Testis (tissue), 3 donors: ENCODE results near the gene NOTCH1. TPM values are rescaled to one million over a fixed set of nuclear protein-coding genes. Genes with fewer than 3 reads are reported as not detected.

ENCODE experiments used
- DNase-seq: peaks from one replicate; pipeline ENCODE4 v3.0.0-alpha.2; 2019
- H3K27ac ChIP-seq, 2 donors: fragments of 200-600 bp; sonication (generic); one replicate each; pipeline ENCODE4 v1.5.1; 2019
- H3K27me3 ChIP-seq: fragments of 200-600 bp; sonication (generic); one replicate; pipeline ENCODE4 v1.5.1; 2019
- H3K36me3 ChIP-seq: fragments of 200-600 bp; sonication (generic); one replicate; pipeline ENCODE4 v1.5.1; 2017; ENCODE audit warnings: low read depth; ENCODE audit errors: missing control alignments
- H3K4me1 ChIP-seq: fragments of 200-600 bp; sonication (generic); one replicate; pipeline ENCODE4 v1.5.1; 2019
- H3K4me3 ChIP-seq, 2 donors: fragments of 200-600 bp; sonication (generic); one replicate each; pipeline ENCODE4 v1.5.1; 2017 to 2019
- H3K9me3 ChIP-seq: fragments of 200-600 bp; sonication (generic); one replicate; pipeline ENCODE4 v1.5.1; 2017
- POLR2A ChIP-seq: fragments of 450-650 bp; IDR thresholded peaks from one replicate; pipeline ENCODE4 v1.6.1; 2017; ENCODE audit warnings: antibody characterized with exemption, mild to moderate bottlenecking, moderate library complexity
- WGBS, 2 donors: methylation state at CpG; one replicate each; pipeline ENCODE4 v1.1.5; 2018; 5-methylcytosine and 5-hydroxymethylcytosine counted together
- intact Hi-C: fragments of 100-400 bp; cut with DNase I; formaldehyde crosslinking; loops from one replicate; pipeline ENCODE4 v1.15.1; 2023; ENCODE audit warnings: low total_unique reads
- polyA plus RNA-seq: library from polyadenylated mRNA; stranded (reverse); fragments of 350-450 nt; fragmentation: Illumina TruSeq; extraction: RNeasy Lipid Tissue Mini Kit (QIAGEN cat#74804); gene quantifications from one replicate; pipeline ENCODE4 v1.2.3, GENCODE V29; 2014; ENCODE audit warnings: low read depth, low replicate concordance; ENCODE audit not compliant: insufficient read depth
- total RNA-seq, 2 donors: library from RNA; depleted of rRNA; stranded (reverse); fragments of >200 nt; gene quantifications; one replicate each; pipeline ENCODE4 v1.2.3, GENCODE V29; 2016
- TF ChIP-seq, protein P1 (sequence below), 3 experiments: fragments of 450-650 bp in 2 of 3; fragments of 200-600 bp in 1 of 3; sonication (generic) in 1 of 3; IDR thresholded peaks; one replicate each; pipeline ENCODE4 v1.5.1; 2016 to 2019; ENCODE audit warnings: antibody characterized with exemption in 3 of 3, mild to moderate bottlenecking in 2 of 3, moderate library complexity in 1 of 3

NOTCH1 gene
- total and polyA plus RNA-seq, 3 donors from 2014 or later: 7.2 to 34.1 (median 32.4) TPM

DNA sequence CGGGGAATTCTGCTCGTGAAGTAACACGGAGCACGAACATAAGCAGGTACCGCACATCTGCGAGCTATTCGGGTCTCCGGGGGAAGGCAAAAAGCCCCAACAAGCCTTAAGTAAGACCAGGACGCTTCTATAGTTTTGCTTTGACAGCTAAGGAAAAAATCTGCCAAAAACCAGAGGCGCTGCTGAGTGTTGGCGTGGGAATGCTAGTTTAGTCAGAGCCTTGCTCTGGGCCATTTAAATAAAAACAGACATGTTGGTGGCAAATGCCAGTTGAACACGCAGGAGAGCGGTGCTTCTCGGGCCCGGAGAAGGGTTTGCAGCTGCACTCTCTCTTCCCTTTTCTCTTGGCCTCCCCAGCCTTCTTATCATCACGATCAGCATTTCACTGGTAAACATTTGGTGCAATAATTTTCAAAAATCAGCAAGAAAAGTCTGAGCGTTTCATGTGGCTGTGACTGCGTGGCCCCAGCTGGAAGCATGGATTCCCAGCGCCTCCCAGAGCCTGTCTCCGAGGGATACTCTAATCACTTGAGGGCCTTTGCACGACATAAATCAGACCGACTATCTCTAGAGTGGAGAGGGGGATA, 6.4 kb upstream of the NOTCH1 start:
- Histone ChIP-seq H3K4me1 (peaks cover 16% of the 10 kb centered on the region), H3K4me3 (no peak overlapping the region), H3K27ac (peak overlapping the region in 1 of 2 donors; percentile 8), H3K9me3 (no peaks in the 10 kb centered on the region), H3K36me3 (no peaks in the 10 kb centered on the region), H3K27me3 (no peaks in the 10 kb centered on the region)
- DNase-seq: no peak
- intact Hi-C loops: no loop called here
- 72 to 73% methylated on average over 20 to 22 of the region's 22 CpGs for WGBS, 2 donors
- TF ChIP-seq, protein P1, sequence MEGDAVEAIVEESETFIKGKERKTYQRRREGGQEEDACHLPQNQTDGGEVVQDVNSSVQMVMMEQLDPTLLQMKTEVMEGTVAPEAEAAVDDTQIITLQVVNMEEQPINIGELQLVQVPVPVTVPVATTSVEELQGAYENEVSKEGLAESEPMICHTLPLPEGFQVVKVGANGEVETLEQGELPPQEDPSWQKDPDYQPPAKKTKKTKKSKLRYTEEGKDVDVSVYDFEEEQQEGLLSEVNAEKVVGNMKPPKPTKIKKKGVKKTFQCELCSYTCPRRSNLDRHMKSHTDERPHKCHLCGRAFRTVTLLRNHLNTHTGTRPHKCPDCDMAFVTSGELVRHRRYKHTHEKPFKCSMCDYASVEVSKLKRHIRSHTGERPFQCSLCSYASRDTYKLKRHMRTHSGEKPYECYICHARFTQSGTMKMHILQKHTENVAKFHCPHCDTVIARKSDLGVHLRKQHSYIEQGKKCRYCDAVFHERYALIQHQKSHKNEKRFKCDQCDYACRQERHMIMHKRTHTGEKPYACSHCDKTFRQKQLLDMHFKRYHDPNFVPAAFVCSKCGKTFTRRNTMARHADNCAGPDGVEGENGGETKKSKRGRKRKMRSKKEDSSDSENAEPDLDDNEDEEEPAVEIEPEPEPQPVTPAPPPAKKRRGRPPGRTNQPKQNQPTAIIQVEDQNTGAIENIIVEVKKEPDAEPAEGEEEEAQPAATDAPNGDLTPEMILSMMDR (IDR thresholded peaks at IDR 0.05): no peak
- TF ChIP-seq POLR2A: no peak

DNA sequence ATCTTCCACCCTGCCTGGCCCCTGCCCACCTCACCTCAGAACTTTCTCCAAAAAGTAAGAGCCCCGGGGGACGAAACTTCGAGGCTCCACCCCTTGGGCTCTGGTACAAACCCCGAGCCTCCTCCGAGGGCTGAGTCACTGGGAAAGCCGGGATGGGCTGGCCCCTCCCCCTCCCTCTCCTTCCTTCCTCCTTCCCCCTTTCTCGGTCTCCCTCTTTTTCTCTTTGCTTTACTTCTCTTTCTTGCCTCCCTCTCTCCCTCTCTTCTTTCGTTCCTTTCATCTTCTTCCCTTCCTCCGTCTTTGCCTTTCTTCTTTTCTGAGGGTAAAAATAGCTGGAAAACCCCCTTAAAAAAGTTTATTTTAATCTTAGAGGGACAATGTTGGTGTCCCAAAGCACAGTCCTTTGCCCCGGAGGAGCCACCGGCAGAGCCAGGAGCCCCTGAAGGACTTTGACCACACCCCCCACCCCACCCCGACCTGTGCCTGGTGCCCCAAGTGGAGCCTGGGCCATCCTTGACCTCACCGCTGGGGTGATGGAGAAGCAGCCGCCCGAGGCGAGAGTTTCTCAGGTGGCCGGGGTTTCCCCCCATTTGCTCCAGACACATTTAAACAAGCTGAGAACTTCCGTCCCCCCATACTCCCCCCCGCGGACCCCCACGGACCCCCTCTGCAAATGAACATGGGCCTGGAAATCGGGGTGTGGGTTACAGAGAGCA, 5.7 kb upstream of the NOTCH1 start:
- peak overlapping the region in 1 of 2 donors; percentile 9 for H3K27ac ChIP-seq
- WGBS, 2 donors: 39 to 43% methylated on average over 14 to 22 of the region's 22 CpGs
- peaks cover 23% of the 10 kb centered on the region for H3K4me1 ChIP-seq
- TF ChIP-seq, protein P1 (IDR thresholded peaks at IDR 0.05): no peak
- no peak for TF ChIP-seq POLR2A
- H3K36me3 ChIP-seq: no peaks in the 10 kb centered on the region
- H3K9me3 ChIP-seq: no peaks in the 10 kb centered on the region
- peak; percentile 51 for DNase-seq
- intact Hi-C loops: no loop called here
- H3K4me3 ChIP-seq: no peak overlapping the region
- H3K27me3 ChIP-seq: no peaks in the 10 kb centered on the region

DNA sequence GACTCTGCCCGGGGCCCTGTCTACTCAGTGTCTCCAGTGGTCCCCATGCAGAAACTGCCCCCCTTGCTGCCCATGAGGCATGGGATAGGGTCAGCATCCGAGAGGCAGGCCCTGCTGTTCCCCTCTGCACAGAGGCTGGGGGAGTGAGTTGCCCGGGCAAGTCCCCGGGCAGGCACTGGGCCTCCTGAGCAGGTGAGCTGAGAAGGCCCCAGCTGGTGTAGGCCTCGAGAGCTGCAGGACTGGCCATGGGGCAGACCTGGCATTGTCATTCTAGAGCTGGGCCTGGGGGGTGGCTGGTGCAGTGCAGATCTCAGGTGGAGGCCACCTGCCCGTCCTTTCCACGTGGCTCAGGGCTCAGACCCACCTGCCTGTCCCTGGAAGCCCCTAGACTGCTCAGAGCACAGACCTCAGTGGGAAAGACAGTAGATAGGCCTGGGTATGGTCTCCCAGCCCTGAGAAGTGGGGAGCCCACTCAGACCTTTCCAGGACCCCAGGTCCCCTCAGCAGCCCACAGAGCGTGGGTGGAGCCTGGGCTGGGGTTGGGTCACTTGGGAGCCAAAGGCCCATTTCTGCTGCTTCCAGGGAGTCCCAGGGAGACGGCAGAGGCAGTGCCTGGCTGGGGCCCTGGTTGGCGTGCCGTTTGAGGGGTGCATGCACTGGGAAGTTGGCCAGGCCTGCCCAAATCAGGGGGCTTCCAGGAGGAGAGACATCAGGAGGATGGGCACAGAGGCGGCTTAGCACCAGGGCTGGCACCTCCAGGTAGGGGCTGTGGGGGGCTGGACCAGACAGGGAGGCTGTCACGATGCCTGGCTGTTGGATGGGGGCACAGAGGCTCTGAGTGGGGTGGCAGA, 4.8 kb upstream of the NOTCH1 start:
- no peak for DNase-seq
- Histone ChIP-seq H3K4me1 (peaks cover 24% of the 10 kb centered on the region), H3K27me3 (no peaks in the 10 kb centered on the region), H3K27ac (peak overlapping the region in 1 of 2 donors; percentile 9), H3K9me3 (no peaks in the 10 kb centered on the region), H3K4me3 (no peak overlapping the region), H3K36me3 (no peaks in the 10 kb centered on the region)
- intact Hi-C loops: no loop called here
- 87% methylated on average over 11 of the region's 13 CpGs; no CpG with 5 or more reads in 1 of the 2 donors for WGBS, 2 donors
- TF ChIP-seq, protein P1 (IDR thresholded peaks at IDR 0.05): no peak
- no peak for TF ChIP-seq POLR2A

DNA sequence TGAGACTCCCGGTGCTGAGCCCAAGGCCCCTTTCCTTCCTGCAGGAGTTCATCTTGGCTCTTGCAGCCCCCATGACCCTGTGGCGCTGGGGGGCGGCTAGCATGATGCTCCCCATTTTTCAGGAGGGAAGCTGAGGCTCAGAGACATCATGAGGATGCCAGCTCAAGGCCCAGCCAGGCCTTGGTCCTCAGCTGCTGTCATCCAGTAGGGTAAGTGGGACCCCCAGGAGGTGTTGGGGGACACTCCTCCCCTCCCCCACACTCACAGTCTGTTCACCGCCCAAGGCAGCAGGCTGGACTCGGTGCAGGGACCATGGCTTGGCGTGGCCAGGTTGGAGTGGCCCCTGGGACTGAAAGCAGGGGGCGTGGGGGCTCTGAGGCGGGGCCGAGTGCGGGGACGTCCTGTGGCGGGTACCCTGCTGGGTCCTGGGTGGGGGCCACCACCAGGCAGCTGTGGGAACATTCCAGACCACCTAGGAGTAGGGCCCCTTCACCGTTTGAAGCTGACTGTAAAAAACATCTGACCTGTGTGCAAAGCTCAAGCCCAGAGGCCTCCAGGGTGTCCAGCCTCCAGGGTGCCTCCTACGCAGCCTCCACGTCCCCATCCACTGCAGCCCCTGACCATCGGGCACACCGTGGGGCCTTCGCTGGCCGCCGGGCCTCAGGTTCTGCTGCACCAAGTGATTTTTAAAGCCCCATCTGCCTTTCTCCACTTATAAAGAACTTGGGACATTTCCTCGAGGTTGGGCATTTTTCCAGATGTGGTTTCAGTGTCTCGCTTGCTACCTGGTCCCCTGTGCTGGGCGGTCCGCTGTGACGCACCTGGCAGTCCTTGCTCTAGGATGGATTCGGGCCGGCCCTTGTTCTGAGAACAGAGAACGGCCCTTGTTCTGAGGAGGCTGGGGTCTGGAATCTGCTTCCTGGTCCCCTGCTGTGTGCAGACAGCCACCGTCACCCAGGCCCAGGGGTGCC, 3.4 kb upstream of the NOTCH1 start:
- 86 to 87% methylated on average over 20 to 28 of the region's 29 CpGs for WGBS, 2 donors
- Histone ChIP-seq H3K4me3 (no peak overlapping the region), H3K27ac (no peak overlapping the region), H3K27me3 (no peaks in the 10 kb centered on the region), H3K4me1 (peaks cover 25% of the 10 kb centered on the region), H3K9me3 (no peaks in the 10 kb centered on the region), H3K36me3 (no peaks in the 10 kb centered on the region)
- TF ChIP-seq POLR2A: no peak
- TF ChIP-seq, protein P1 (IDR thresholded peaks at IDR 0.05): no peak
- intact Hi-C loops: no loop called here
- DNase-seq: no peak
